Tibial artery (tissue), 4 donors: ENCODE data around the gene MACROD2.
"Not testable (repeated sequence)": the region's sequence is repeated elsewhere in the genome, so short reads cannot be mapped to it uniquely, and the experiment has no call there.

ENCODE experiments used
- DNase-seq, 2 donors: peaks; one replicate each; pipeline ENCODE4 v3.0.0-alpha.2; 2019
- H3K27ac ChIP-seq, 2 donors: fragments of 200-600 bp; sonication (generic) in 1 of 2; 1 replicate in 1 of 2; 2 replicates in 1 of 2; pipeline ENCODE4 v1.5.1; 2018 to 2019; ENCODE audit warnings: mild to moderate bottlenecking in 1 of 2
- H3K27me3 ChIP-seq, 2 donors: fragments of 200-600 bp; sonication (generic) in 1 of 2; one replicate each; pipeline versions ENCODE4 v1.5.1 to v1.6.0; 2016 to 2019
- H3K36me3 ChIP-seq, 3 donors: fragments of 200-600 bp; sonication (generic) in 2 of 3; one replicate each; pipeline ENCODE4 v1.5.1; 2016 to 2019; ENCODE audit warnings: mild to moderate bottlenecking in 2 of 3
- H3K4me1 ChIP-seq, 4 donors: fragments of 200-600 bp; sonication (generic) in 2 of 4; 1 replicate in 3 of 4; 2 replicates in 1 of 4; pipeline ENCODE4 v1.5.1; 2016 to 2019
- H3K4me3 ChIP-seq, 2 donors: fragments of 200-600 bp; sonication (generic) in 1 of 2; 1 replicate in 1 of 2; 2 replicates in 1 of 2; pipeline ENCODE4 v1.5.1; 2018 to 2019; ENCODE audit warnings: mild to moderate bottlenecking in 2 of 2
- H3K9me3 ChIP-seq, 3 donors: fragments of 200-600 bp; sonication (generic) in 1 of 3; one replicate each; pipeline ENCODE4 v1.5.1; 2016 to 2019
- intact Hi-C: fragments of 100-400 bp; cut with DNase I; formaldehyde crosslinking; loops from one replicate; pipeline ENCODE4 v1.15.0; 2023; ENCODE audit warnings: low total_unique reads
- TF ChIP-seq, protein P1 (sequence below), 2 experiments: fragments of 200-600 bp in 1 of 2; fragments of 450-650 bp in 1 of 2; IDR thresholded peaks; one replicate each; pipeline ENCODE4 v1.5.1; 2017 to 2019; ENCODE audit warnings: antibody characterized with exemption in 2 of 2, mild to moderate bottlenecking in 1 of 2, moderate library complexity in 1 of 2

Gene MACROD2

DNA sequence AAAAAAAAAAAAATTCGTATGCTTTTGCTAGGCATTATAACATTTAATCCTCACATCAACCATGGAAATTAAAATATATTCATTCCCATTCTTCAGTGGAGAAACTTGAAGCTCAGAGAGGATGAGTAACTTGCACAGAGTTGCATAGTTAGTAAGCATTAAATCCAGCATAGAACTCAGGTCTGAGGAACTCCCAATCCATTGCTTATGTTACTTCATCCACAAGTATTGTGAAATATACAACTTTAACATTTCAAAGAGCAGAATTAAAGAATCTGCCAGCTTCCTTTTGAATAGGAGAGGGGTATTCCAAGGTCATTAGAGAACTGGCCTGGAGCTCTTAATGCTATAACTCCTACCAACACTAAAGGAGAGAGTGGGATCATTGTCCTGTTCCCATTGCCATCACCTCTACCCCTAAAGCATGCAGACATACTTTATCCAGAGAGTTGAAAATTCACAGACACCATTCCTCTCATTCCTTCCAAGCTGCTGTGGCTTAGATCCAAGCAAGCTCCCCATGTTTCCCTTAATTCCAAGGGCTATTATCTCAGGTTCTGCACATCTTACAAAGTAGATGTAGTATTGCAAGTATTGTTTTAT is 250.2 kb downstream of the MACROD2 start:
- Histone ChIP-seq H3K27me3 (no peaks in the 10 kb centered on the region), H3K4me3 (no peak overlapping the region), H3K9me3 (no peaks in the 10 kb centered on the region), H3K4me1 (no peaks in the 10 kb centered on the region), H3K36me3 (no peaks in the 10 kb centered on the region), H3K27ac (no peak overlapping the region)
- TF ChIP-seq, protein P1, sequence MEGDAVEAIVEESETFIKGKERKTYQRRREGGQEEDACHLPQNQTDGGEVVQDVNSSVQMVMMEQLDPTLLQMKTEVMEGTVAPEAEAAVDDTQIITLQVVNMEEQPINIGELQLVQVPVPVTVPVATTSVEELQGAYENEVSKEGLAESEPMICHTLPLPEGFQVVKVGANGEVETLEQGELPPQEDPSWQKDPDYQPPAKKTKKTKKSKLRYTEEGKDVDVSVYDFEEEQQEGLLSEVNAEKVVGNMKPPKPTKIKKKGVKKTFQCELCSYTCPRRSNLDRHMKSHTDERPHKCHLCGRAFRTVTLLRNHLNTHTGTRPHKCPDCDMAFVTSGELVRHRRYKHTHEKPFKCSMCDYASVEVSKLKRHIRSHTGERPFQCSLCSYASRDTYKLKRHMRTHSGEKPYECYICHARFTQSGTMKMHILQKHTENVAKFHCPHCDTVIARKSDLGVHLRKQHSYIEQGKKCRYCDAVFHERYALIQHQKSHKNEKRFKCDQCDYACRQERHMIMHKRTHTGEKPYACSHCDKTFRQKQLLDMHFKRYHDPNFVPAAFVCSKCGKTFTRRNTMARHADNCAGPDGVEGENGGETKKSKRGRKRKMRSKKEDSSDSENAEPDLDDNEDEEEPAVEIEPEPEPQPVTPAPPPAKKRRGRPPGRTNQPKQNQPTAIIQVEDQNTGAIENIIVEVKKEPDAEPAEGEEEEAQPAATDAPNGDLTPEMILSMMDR (IDR thresholded peaks at IDR 0.05): no peak
- DNase-seq: no peak
- intact Hi-C loops: no loop called here

DNA sequence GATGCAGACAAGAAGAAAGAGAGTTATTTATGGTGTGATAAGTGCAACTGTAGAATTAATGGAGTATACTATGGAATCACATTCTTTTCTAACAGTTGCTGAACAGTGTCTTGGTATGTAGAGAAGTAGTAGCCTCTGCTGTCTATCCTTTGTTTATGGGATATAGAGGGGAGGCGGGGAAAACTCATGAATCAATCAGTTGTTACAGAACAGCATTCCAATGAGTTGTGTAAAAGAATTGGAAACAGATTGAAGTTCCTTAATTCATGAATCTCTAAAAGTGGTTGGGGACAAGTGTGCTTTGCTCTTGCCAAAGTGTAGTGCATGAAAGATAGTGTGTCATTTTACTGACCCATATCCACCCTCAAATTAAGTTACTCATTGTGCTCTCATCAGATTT is 264.4 kb downstream of the MACROD2 start:
- no peak overlapping the region for H3K4me3 ChIP-seq
- no peak overlapping the region for H3K27ac ChIP-seq
- H3K4me1 ChIP-seq: no peaks in the 10 kb centered on the region
- no peaks in the 10 kb centered on the region for H3K27me3 ChIP-seq
- intact Hi-C loops: no loop called here
- TF ChIP-seq, protein P1 (IDR thresholded peaks at IDR 0.05): no peak
- DNase-seq: no peak
- no peaks in the 10 kb centered on the region for H3K36me3 ChIP-seq
- H3K9me3 ChIP-seq: no peaks in the 10 kb centered on the region

DNA sequence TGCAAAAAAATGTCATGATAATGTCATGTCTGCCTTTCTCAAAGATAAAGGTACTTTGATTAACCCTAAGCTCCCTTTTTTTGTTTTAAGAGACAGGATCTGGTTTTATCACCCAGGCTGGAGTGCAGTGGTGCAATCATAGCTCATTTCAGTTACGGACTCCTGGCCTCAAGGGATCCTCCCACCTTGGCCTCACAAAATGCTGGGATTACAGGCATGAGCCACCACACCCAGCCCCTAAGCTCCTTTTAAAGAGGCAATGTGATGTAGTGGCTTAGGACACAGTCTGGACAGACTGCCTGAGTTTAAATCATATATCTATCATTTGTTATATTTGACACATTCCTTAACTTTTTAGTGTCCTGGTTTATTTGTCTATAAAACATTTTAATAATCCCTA is 265.1 kb downstream of the MACROD2 start:
- TF ChIP-seq, protein P1 (IDR thresholded peaks at IDR 0.05): no peak
- Histone ChIP-seq H3K4me1 (no peaks in the 10 kb centered on the region), H3K36me3 (no peaks in the 10 kb centered on the region), H3K27me3 (no peaks in the 10 kb centered on the region), H3K9me3 (no peaks in the 10 kb centered on the region), H3K27ac (no peak overlapping the region), H3K4me3 (no peak overlapping the region)
- intact Hi-C loops: no loop called here
- DNase-seq: no peak

DNA sequence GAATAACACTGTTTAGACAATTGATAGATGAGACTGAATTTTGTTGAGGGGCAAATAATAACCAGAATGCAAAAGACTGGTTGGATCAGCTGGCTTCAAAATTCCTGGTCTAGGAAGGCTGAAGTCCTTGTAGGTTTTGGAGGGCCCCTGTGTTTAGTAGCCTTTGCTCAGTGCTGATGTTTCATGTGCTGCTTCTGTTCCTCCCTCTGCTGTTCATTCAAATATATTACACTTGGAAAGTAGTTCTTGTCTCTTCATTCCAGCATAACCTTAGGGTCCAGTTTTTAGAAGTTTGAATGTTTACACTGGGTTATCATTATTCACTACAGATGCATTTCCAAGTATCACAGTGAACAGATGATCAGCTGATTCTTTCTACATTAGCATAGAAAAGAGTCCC is 269.6 kb downstream of the MACROD2 start:
- intact Hi-C loops: no loop called here
- Histone ChIP-seq H3K4me3 (no peak overlapping the region), H3K4me1 (no peaks in the 10 kb centered on the region), H3K36me3 (no peaks in the 10 kb centered on the region), H3K9me3 (no peaks in the 10 kb centered on the region), H3K27me3 (no peaks in the 10 kb centered on the region), H3K27ac (no peak overlapping the region)
- TF ChIP-seq, protein P1 (IDR thresholded peaks at IDR 0.05): no peak
- no peak for DNase-seq

DNA sequence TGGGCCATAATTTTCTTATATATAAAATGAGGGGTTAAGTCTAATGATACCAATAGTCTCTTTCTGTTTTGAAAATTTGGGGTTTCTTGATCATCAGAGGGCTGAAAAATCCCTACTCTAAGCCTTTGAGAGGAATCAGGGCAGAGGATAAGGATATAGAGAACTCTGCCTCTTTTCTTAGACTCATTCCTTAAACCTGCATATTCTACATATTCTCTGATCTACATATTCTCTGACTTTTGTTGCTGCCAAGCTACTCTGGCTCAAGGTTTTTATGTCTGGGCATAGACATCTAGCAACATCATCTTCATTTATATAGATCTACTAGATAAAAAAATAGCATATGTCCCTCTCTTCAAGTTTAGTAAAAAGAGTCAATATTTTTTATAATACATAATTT is 270.9 kb downstream of the MACROD2 start:
- Histone ChIP-seq H3K4me3 (no peak overlapping the region), H3K4me1 (no peaks in the 10 kb centered on the region), H3K9me3 (no peaks in the 10 kb centered on the region), H3K27ac (no peak overlapping the region), H3K27me3 (no peaks in the 10 kb centered on the region), H3K36me3 (no peaks in the 10 kb centered on the region)
- TF ChIP-seq, protein P1 (IDR thresholded peaks at IDR 0.05): no peak
- no peak for DNase-seq
- intact Hi-C loops: no loop called here

DNA sequence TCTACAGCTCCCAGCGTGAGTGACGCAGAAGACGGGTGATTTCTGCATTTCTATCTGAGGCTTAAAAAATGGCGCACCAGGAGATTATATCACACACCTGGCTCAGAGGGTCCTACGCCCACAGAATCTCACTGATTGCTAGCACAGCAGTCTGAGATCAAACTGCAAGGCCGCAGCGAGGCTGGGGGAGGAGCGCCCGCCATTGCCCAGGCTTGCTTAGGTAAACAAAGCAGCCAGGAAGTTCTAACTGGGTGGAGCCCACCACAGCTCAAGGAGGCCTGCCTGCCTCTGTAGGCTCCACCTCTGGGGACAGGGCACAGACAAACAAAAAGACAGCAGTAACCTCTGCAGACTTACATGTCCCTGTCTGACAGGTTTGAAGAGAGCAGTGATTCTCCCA is 275.4 kb downstream of the MACROD2 start:
- not testable (repeated sequence) for H3K36me3 ChIP-seq, H3K4me3 ChIP-seq

More for the DNA sequence above, 275.4 kb downstream of the MACROD2 start:
- H3K27me3 ChIP-seq, H3K4me1 ChIP-seq, H3K9me3 ChIP-seq, DNase-seq, H3K27ac ChIP-seq, intact Hi-C loops: not testable (repeated sequence)
